Inflammatory macrophage treated with lipopolysaccharide for 1 hour (primary cell): ENCODE measurements around the gene PPP1R14C.

ENCODE experiments used
- DNase-seq, 2 donors: peaks; one replicate each; pipeline ENCODE4 v3.0.0-alpha.2; 2020 to 2022

Gene PPP1R14C

GRCh38 chr6:150252714-150253444 is 110.0 kb downstream of the PPP1R14C start:
- no peak for DNase-seq

- DNase-seq = no peak
Measured at GRCh38 chr6:150253489-150253888, 110.6 kb downstream of the PPP1R14C start.

GRCh38 chr6:150254770-150255169 is 111.9 kb downstream of the PPP1R14C start:
- no peak for DNase-seq

- no peak for DNase-seq
Measured at GRCh38 chr6:150255840-150256239, 113.0 kb downstream of the PPP1R14C start.

GRCh38 chr6:150256618-150257272 is 113.9 kb downstream of the PPP1R14C start:
- peak in 1 of 2 donors; percentile 59 for DNase-seq

- no peak for DNase-seq
Measured at GRCh38 chr6:150258381-150258780, 115.5 kb downstream of the PPP1R14C start.

- no peak for DNase-seq
Measured at GRCh38 chr6:150260931-150261330, 118.1 kb downstream of the PPP1R14C start.

GRCh38 chr6:150261997-150262697 is 119.3 kb downstream of the PPP1R14C start:
- DNase-seq = no peak

GRCh38 chr6:150263765-150264404 is 121.0 kb downstream of the PPP1R14C start:
- DNase-seq = no peak

GRCh38 chr6:150266309-150266708 is 123.5 kb downstream of the PPP1R14C start:
- no peak for DNase-seq

GRCh38 chr6:150266963-150267685 is 124.3 kb downstream of the PPP1R14C start:
- no peak for DNase-seq

GRCh38 chr6:150267686-150268561 is 125.1 kb downstream of the PPP1R14C start:
- DNase-seq = no peak

GRCh38 chr6:150269130-150269856 is 126.4 kb downstream of the PPP1R14C start:
- DNase-seq = no peak

- peak in 1 of 2 donors; percentile 17 for DNase-seq
Measured at GRCh38 chr6:150269857-150270223, 127.0 kb downstream of the PPP1R14C start.

GRCh38 chr6:150270330-150271052 is 127.6 kb downstream of the PPP1R14C start:
- DNase-seq = no peak

- DNase-seq = no peak
Measured at GRCh38 chr6:150271172-150271500, 128.3 kb downstream of the PPP1R14C start.

GRCh38 chr6:150271501-150272263 is 128.8 kb downstream of the PPP1R14C start:
- peak in 1 of 2 donors; percentile 26 for DNase-seq

GRCh38 chr6:150272264-150272975 is 129.6 kb downstream of the PPP1R14C start:
- peak in 1 of 2 donors; percentile 20 for DNase-seq

GRCh38 chr6:150272976-150273315 is 130.1 kb downstream of the PPP1R14C start:
- DNase-seq = no peak
